ENCODE measurements around the gene SGO2.

DNA sequence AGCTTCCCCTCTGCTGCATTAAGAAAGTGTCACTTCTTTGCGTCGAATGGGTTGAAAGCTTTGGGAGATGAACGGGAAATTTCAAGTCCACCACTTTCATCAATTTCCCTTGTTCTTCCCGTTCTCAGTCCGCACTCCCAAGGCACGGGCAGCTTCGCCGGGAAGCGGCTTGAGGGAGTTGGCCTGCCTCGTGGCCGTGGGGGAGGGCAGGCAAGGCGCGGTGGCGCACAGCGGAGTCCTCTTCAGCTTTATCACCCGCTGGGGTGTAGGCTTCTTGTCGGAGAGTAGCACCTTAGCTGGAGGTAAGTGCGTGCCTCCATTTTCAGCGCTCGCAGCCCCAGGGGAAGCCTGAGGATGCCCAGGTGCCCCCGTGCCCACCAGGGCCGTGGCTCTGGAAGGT, 36.0 kb upstream of the SGO2 start:
- no peak for TF ChIP-seq ZBTB20 (tag by site-specific recombination; IDR thresholded peaks at IDR 0.05)
- TF ChIP-seq, protein P1, sequence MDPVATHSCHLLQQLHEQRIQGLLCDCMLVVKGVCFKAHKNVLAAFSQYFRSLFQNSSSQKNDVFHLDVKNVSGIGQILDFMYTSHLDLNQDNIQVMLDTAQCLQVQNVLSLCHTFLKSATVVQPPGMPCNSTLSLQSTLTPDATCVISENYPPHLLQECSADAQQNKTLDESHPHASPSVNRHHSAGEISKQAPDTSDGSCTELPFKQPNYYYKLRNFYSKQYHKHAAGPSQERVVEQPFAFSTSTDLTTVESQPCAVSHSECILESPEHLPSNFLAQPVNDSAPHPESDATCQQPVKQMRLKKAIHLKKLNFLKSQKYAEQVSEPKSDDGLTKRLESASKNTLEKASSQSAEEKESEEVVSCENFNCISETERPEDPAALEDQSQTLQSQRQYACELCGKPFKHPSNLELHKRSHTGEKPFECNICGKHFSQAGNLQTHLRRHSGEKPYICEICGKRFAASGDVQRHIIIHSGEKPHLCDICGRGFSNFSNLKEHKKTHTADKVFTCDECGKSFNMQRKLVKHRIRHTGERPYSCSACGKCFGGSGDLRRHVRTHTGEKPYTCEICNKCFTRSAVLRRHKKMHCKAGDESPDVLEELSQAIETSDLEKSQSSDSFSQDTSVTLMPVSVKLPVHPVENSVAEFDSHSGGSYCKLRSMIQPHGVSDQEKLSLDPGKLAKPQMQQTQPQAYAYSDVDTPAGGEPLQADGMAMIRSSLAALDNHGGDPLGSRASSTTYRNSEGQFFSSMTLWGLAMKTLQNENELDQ (tag by site-specific recombination; IDR thresholded peaks at IDR 0.05; ENCODE audit: low read depth) = no peak
- TF ChIP-seq, protein P2, sequence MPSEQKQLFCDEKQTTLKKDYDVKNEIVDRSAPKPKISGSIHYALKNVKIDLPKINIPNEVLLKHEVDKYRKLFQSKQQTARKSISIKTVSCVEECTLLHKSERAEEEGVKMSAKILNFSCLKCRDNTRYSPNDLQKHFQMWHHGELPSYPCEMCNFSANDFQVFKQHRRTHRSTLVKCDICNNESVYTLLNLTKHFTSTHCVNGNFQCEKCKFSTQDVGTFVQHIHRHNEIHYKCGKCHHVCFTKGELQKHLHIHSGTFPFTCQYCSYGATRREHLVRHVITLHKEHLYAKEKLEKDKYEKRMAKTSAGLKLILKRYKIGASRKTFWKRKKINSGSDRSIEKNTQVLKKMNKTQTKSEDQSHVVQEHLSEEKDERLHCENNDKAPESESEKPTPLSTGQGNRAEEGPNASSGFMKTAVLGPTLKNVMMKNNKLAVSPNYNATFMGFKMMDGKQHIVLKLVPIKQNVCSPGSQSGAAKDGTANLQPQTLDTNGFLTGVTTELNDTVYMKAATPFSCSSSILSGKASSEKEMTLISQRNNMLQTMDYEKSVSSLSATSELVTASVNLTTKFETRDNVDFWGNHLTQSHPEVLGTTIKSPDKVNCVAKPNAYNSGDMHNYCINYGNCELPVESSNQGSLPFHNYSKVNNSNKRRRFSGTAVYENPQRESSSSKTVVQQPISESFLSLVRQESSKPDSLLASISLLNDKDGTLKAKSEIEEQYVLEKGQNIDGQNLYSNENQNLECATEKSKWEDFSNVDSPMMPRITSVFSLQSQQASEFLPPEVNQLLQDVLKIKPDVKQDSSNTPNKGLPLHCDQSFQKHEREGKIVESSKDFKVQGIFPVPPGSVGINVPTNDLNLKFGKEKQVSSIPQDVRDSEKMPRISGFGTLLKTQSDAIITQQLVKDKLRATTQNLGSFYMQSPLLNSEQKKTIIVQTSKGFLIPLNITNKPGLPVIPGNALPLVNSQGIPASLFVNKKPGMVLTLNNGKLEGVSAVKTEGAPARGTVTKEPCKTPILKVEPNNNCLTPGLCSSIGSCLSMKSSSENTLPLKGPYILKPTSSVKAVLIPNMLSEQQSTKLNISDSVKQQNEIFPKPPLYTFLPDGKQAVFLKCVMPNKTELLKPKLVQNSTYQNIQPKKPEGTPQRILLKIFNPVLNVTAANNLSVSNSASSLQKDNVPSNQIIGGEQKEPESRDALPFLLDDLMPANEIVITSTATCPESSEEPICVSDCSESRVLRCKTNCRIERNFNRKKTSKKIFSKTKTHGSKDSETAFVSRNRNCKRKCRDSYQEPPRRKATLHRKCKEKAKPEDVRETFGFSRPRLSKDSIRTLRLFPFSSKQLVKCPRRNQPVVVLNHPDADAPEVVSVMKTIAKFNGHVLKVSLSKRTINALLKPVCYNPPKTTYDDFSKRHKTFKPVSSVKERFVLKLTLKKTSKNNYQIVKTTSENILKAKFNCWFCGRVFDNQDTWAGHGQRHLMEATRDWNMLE (tag by site-specific recombination; conservative IDR thresholded peaks at IDR 0.05; ENCODE audit: low read depth) = no peak
- TF ChIP-seq, protein P3, sequence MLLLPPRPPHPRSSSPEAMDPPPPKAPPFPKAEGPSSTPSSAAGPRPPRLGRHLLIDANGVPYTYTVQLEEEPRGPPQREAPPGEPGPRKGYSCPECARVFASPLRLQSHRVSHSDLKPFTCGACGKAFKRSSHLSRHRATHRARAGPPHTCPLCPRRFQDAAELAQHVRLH (tag by site-specific recombination; IDR thresholded peaks at IDR 0.05) = no peak
- TF ChIP-seq, protein P4, sequence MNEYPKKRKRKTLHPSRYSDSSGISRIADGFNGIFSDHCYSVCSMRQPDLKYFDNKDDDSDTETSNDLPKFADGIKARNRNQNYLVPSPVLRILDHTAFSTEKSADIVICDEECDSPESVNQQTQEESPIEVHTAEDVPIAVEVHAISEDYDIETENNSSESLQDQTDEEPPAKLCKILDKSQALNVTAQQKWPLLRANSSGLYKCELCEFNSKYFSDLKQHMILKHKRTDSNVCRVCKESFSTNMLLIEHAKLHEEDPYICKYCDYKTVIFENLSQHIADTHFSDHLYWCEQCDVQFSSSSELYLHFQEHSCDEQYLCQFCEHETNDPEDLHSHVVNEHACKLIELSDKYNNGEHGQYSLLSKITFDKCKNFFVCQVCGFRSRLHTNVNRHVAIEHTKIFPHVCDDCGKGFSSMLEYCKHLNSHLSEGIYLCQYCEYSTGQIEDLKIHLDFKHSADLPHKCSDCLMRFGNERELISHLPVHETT (tag by site-specific recombination; IDR thresholded peaks at IDR 0.05) = no peak
